DOHH2 (cell line): ENCODE measurements around the gene OASL.

Source experiments
- EZH2phosphoT487 ChIP-seq: fragments of 200-600 bp; sonication (generic); IDR thresholded peaks from 2 replicates; pipeline ENCODE4 v1.6.1; 2017; ENCODE audit warnings: borderline replicate concordance, mild to moderate bottlenecking, antibody characterized with exemption, low read length, moderate library complexity, mixed read lengths
- TF ChIP-seq, protein P1 (sequence below): fragments of 200-600 bp; sonication (generic); IDR thresholded peaks from one replicate; pipeline ENCODE4 v1.5.1; 2014; ENCODE audit warnings: antibody characterized with exemption, mild to moderate bottlenecking, low read depth, low read length; ENCODE audit not compliant: poor library complexity, severe bottlenecking

DNA sequence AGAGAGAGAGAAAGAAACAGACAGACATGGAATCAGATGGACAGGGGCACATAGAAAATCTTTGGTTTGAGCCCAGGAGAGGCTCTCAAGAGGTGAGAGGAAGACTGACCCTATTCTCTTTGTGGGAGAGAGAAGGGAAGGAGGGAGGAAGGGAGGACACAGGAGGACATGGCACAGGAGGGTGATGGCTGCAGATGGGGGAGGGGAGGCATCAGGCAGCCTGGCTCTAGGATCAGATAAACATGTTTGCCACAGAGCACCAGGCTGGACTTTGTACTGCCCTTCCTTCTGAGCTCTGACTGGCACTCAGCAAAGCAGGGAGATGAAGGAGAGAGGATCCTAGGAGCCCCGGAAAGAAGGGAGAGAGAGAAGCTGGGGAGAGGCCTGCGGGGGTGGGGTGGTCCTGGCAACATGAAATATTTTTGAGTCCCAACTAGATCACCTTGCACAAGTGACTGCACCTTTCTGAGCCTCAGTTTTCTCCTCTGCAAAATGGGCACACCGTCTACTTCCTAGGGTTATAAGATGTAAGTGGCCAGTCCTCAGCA is 54.6 kb downstream of the OASL start:
- TF ChIP-seq, protein P1, sequence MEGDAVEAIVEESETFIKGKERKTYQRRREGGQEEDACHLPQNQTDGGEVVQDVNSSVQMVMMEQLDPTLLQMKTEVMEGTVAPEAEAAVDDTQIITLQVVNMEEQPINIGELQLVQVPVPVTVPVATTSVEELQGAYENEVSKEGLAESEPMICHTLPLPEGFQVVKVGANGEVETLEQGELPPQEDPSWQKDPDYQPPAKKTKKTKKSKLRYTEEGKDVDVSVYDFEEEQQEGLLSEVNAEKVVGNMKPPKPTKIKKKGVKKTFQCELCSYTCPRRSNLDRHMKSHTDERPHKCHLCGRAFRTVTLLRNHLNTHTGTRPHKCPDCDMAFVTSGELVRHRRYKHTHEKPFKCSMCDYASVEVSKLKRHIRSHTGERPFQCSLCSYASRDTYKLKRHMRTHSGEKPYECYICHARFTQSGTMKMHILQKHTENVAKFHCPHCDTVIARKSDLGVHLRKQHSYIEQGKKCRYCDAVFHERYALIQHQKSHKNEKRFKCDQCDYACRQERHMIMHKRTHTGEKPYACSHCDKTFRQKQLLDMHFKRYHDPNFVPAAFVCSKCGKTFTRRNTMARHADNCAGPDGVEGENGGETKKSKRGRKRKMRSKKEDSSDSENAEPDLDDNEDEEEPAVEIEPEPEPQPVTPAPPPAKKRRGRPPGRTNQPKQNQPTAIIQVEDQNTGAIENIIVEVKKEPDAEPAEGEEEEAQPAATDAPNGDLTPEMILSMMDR: no peak
- TF ChIP-seq EZH2phosphoT487: no peak
